Panc1 (cell line): Measurements from ENCODE around the gene OR4D2. TPM values are rescaled to one million over a fixed set of nuclear protein-coding genes. Genes with fewer than 3 reads are reported as not detected.

Experiments
- ATAC-seq: fragments of 200-7000 bp; cut with Tn5 transposase; 2 replicates; pipeline ENCODE4 v1.9.1; 2020; ENCODE audit warnings: mild to moderate bottlenecking, moderate library complexity
- Bru-seq: library from RNA; stranded (reverse); fragments of 400-500 nt; gene quantifications from one replicate; lab custom pipeline; 2021; lab: Mats Ljungman, UMichigan
- BruChase-seq, 2 experiments: library from RNA; stranded (reverse); fragments of 400-500 nt; gene quantifications; one replicate each; lab custom pipeline; 2021; lab: Mats Ljungman, UMichigan
- BruUV-seq: library from RNA; stranded (reverse); fragments of 400-500 nt; replicated peaks from 2 replicates; lab custom pipeline; 2021; lab: Mats Ljungman, UMichigan
- CTCF ChIA-PET: fragments of 300-600 bp; sonication (Branson Sonifier 250); formaldehyde crosslinking; loops from one replicate; lab custom pipeline; 2022; ENCODE audit warnings: antibody characterized with exemption; lab: Charles Lee
- POLR2A ChIA-PET: fragments of 300-600 bp; sonication (Branson Sonifier 250); formaldehyde crosslinking; loops from one replicate; lab custom pipeline; 2022; ENCODE audit warnings: antibody characterized with exemption; lab: Charles Lee
- DNase-seq: peaks from one replicate; pipeline ENCODE4 v3.0.0-alpha.2; 2010; ENCODE audit warnings: low read depth, low spot score
- H3K27ac ChIP-seq: 2 replicates; pipeline ENCODE4 v1.5.1; 2011; ENCODE audit warnings: mild to moderate bottlenecking, low read length, inconsistent platforms
- H3K27me3 ChIP-seq: fragments of 200-500 bp; sonication (Bioruptor generic); 2 replicates; pipeline ENCODE4 v1.6.0; 2014; ENCODE audit warnings: low read length, inconsistent platforms; ENCODE audit not compliant: control insufficient read depth, insufficient read depth
- H3K36me3 ChIP-seq: fragments of 200-500 bp; sonication (Bioruptor generic); 2 replicates; pipeline ENCODE4 v1.5.1; 2014; ENCODE audit warnings: inconsistent platforms, mild to moderate bottlenecking, low read length, moderate library complexity; ENCODE audit not compliant: control insufficient read depth, insufficient read depth
- H3K4me1 ChIP-seq: 2 replicates; pipeline ENCODE4 v1.5.1; 2011; ENCODE audit warnings: inconsistent platforms, mild to moderate bottlenecking, low read length, moderate library complexity; ENCODE audit not compliant: control insufficient read depth, insufficient read depth
- H3K4me3 ChIP-seq, 2 experiments: 2 replicates each; pipeline ENCODE4 v1.5.1; 2011 to 2012; ENCODE audit warnings: low read depth in 2 of 2, low read length in 2 of 2, mild to moderate bottlenecking in 2 of 2, inconsistent platforms in 1 of 2, moderate library complexity in 1 of 2
- H3K9me3 ChIP-seq: fragments of 200-500 bp; sonication (Bioruptor generic); 2 replicates; pipeline ENCODE4 v1.5.1; 2014; ENCODE audit warnings: low read depth, mild to moderate bottlenecking, inconsistent platforms, low read length, moderate library complexity; ENCODE audit not compliant: control insufficient read depth, insufficient read depth
- POLR2AphosphoS5 ChIP-seq: IDR thresholded peaks from 2 replicates; pipeline ENCODE4 v1.6.1; 2012; ENCODE audit warnings: mild to moderate bottlenecking, low read depth, low read length, moderate library complexity
- SIN3A ChIP-seq: IDR thresholded peaks from 2 replicates; pipeline ENCODE4 v1.6.1; 2012; ENCODE audit warnings: low read depth, mild to moderate bottlenecking, low read length, moderate library complexity, borderline replicate concordance; ENCODE audit not compliant: insufficient read depth
- TCF7L2 ChIP-seq: IDR thresholded peaks from 2 replicates; pipeline ENCODE4 v1.6.1; 2011; ENCODE audit warnings: mild to moderate bottlenecking, low read depth, low read length, inconsistent platforms
- in situ Hi-C: cut with HindIII; loops from 2 replicates; pipeline ENCODE4 v1.10.0; 2016; ENCODE audit warnings: low sequenced_read_pairs, low pct_unique_long_range_greater_than_20kb
- intact Hi-C: fragments of 100-400 bp; cut with micrococcal nuclease; formaldehyde crosslinking; loops from one replicate; pipeline ENCODE4 v1.10.0; 2022; ENCODE audit not compliant: unreplicated experiment
- long read RNA-seq: library from polyadenylated mRNA; unstranded; transcript quantifications from one replicate; pipeline ENCODE4 v2.0.0, GENCODE V29; 2021; ENCODE audit not compliant: unreplicated experiment
- polyA plus RNA-seq: library from polyadenylated mRNA; unstranded; fragments of >200 nt; gene quantifications from one replicate; pipeline ENCODE4 v1.2.1, GENCODE V29; 2012; ENCODE audit warnings: missing spikeins; ENCODE audit not compliant: insufficient read length
- total RNA-seq: library from RNA; stranded (reverse); gene quantifications from one replicate; pipeline ENCODE4 v1.2.1, GENCODE V29; 2021; ENCODE audit not compliant: unreplicated experiment
- TF ChIP-seq, protein P1 (sequence below), 2 experiments: IDR thresholded peaks; 2 replicates each; pipeline ENCODE4 v1.6.1; 2011 to 2012; ENCODE audit warnings: low read depth in 2 of 2, control low read depth in 1 of 2, low read length in 1 of 2, mild to moderate bottlenecking in 1 of 2, moderate library complexity in 1 of 2; ENCODE audit not compliant: insufficient read depth in 1 of 2
- TF ChIP-seq, protein P2 (sequence below): fragments of 450-650 bp; IDR thresholded peaks from 2 replicates; pipeline ENCODE4 v1.5.1; 2017; ENCODE audit warnings: mild to moderate bottlenecking

OR4D2 gene
- total RNA-seq (not detected), Bru-seq, nascent RNA (not detected), BruChase-seq, experiment 1, labeled RNA remaining after a 2-hour chase (not detected), BruChase-seq, experiment 2, labeled RNA remaining after a 6-hour chase (not detected)
- polyA plus RNA-seq: not detected
- long read RNA-seq: 0 reads

DNA sequence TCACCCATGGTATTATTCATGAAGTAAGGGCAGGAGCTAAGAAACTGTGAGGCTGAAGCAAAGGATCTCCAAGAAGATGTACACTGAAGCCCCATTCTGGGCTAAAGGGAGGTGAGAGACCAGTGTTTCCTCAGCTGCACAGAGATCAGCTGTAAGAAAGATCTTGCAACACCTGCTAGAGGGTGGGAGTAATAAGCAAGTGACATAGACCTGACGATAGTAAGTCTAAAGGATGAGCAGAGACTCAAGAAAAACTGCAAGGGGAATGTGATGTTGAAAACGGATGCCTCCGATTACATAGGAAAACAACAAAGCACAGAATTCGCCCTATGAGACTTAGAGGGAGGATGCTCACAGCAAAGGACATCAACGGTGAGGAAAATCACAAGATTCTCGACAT, at the start of gene OR4D2:
OR4D2 (plus strand) TSS at position 301 of the 400 bp plus-strand sequence. CDS start 2,674 bp downstream, outside the sequence.
- H3K36me3 ChIP-seq: no peaks in the 10 kb centered on the region
- no peak within 1 kb of the TSS for H3K4me3 ChIP-seq
- TF ChIP-seq POLR2AphosphoS5 (no peak), SIN3A (no peak), TCF7L2 (no peak)
- TF ChIP-seq, protein P1, sequence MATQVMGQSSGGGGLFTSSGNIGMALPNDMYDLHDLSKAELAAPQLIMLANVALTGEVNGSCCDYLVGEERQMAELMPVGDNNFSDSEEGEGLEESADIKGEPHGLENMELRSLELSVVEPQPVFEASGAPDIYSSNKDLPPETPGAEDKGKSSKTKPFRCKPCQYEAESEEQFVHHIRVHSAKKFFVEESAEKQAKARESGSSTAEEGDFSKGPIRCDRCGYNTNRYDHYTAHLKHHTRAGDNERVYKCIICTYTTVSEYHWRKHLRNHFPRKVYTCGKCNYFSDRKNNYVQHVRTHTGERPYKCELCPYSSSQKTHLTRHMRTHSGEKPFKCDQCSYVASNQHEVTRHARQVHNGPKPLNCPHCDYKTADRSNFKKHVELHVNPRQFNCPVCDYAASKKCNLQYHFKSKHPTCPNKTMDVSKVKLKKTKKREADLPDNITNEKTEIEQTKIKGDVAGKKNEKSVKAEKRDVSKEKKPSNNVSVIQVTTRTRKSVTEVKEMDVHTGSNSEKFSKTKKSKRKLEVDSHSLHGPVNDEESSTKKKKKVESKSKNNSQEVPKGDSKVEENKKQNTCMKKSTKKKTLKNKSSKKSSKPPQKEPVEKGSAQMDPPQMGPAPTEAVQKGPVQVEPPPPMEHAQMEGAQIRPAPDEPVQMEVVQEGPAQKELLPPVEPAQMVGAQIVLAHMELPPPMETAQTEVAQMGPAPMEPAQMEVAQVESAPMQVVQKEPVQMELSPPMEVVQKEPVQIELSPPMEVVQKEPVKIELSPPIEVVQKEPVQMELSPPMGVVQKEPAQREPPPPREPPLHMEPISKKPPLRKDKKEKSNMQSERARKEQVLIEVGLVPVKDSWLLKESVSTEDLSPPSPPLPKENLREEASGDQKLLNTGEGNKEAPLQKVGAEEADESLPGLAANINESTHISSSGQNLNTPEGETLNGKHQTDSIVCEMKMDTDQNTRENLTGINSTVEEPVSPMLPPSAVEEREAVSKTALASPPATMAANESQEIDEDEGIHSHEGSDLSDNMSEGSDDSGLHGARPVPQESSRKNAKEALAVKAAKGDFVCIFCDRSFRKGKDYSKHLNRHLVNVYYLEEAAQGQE (IDR thresholded peaks at IDR 0.05; ENCODE audit: insufficient read depth in 1 of 2, low read depth in 2 of 2, low read length in 1 of 2): no peak
- TF ChIP-seq, protein P2, sequence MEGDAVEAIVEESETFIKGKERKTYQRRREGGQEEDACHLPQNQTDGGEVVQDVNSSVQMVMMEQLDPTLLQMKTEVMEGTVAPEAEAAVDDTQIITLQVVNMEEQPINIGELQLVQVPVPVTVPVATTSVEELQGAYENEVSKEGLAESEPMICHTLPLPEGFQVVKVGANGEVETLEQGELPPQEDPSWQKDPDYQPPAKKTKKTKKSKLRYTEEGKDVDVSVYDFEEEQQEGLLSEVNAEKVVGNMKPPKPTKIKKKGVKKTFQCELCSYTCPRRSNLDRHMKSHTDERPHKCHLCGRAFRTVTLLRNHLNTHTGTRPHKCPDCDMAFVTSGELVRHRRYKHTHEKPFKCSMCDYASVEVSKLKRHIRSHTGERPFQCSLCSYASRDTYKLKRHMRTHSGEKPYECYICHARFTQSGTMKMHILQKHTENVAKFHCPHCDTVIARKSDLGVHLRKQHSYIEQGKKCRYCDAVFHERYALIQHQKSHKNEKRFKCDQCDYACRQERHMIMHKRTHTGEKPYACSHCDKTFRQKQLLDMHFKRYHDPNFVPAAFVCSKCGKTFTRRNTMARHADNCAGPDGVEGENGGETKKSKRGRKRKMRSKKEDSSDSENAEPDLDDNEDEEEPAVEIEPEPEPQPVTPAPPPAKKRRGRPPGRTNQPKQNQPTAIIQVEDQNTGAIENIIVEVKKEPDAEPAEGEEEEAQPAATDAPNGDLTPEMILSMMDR: no peak
- no peaks in the 10 kb centered on the region for H3K4me1 ChIP-seq
- no peak within 1 kb of the TSS for H3K27ac ChIP-seq
- no TSS peak for BruUV-seq
- ATAC-seq: no peak
- CTCF ChIA-PET: no interaction called here
- no peak for DNase-seq
- intact Hi-C loops (no loop called here), in situ Hi-C loops (no loop called here)
- no peaks in the 10 kb centered on the region for H3K9me3 ChIP-seq
- POLR2A ChIA-PET: no interaction called here
- peaks cover 70% of the 10 kb centered on the region for H3K27me3 ChIP-seq

DNA sequence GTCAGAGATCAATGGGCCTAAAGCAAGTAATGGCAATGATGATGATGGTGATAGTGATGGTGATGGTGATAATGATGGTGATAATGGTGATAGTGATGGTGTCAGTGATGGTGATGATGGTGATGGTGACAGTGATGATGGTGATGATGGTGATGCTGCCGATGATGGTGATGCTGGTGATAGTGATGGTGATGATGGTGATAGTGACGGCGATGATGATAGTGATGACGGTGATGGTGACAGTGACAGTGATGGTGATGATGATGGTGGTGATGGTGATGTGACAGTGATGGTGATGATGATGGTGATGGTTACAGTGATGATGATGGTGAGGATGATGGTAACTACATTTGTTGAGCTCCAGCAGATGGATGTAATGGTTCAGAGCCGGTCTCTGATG, 49.4 kb upstream of the OR4D2 start:
- no peaks in the 10 kb centered on the region for H3K9me3 ChIP-seq
- DNase-seq: no peak
- in situ Hi-C loops (no loop called here), intact Hi-C loops (loop anchor here (10.0 kb wide), 1 partner anchor 523 kb away; no protein-coding TSS in a partner anchor)
- H3K27ac ChIP-seq: no peak overlapping the region
- H3K4me1 ChIP-seq: no peaks in the 10 kb centered on the region
- H3K36me3 ChIP-seq: no peaks in the 10 kb centered on the region
- no TSS peak for BruUV-seq
- H3K4me3 ChIP-seq: no peak overlapping the region
- CTCF ChIA-PET: no interaction called here
- POLR2A ChIA-PET: no interaction called here
- TF ChIP-seq, protein P2: no peak
- TF ChIP-seq TCF7L2: no peak
- TF ChIP-seq SIN3A: no peak
- TF ChIP-seq, protein P1 (IDR thresholded peaks at IDR 0.05; ENCODE audit: insufficient read depth in 1 of 2, low read depth in 2 of 2, low read length in 1 of 2): no peak
- no peak for TF ChIP-seq POLR2AphosphoS5
- no peak for ATAC-seq
- peaks cover 9% of the 10 kb centered on the region; the same call in 1 of the 2 replicates for H3K27me3 ChIP-seq
